Smooth muscle cell (in vitro differentiated cells): ENCODE results near the gene KLHL3. TPM values are rescaled to one million over a fixed set of nuclear protein-coding genes. Genes with fewer than 3 reads are reported as not detected.

Experiments
- DNase-seq: peaks from one replicate; lab custom pipeline; 2025; ENCODE audit not compliant: unreplicated experiment; lab: John Stamatoyannopoulos, UW
- H2AFZ ChIP-seq: fragments of 200-600 bp; sonication (generic); 2 replicates; pipeline ENCODE4 v1.6.0; 2016; ENCODE audit warnings: antibody characterized with exemption, low read depth, mild to moderate bottlenecking
- H3F3A ChIP-seq: fragments of 200-600 bp; sonication (generic); 2 replicates; pipeline ENCODE4 v1.6.0; 2017; ENCODE audit warnings: antibody characterized with exemption, low read depth
- H3K27ac ChIP-seq: fragments of 200-600 bp; sonication (generic); 2 replicates; pipeline ENCODE4 v1.5.1; 2016; ENCODE audit warnings: low read depth, mild to moderate bottlenecking
- H3K27me3 ChIP-seq: fragments of 200-600 bp; sonication (generic); 2 replicates; pipeline ENCODE4 v1.6.1; 2016; ENCODE audit warnings: low read depth, mild to moderate bottlenecking
- H3K36me3 ChIP-seq: fragments of 200-600 bp; sonication (generic); 2 replicates; pipeline ENCODE4 v1.5.1; 2016; ENCODE audit warnings: low read depth
- H3K4me1 ChIP-seq: fragments of 200-600 bp; sonication (generic); 2 replicates; pipeline ENCODE4 v1.5.1; 2016; ENCODE audit warnings: low read depth
- H3K4me2 ChIP-seq: fragments of 200-600 bp; sonication (generic); 2 replicates; pipeline ENCODE4 v1.6.0; 2016; ENCODE audit warnings: mild to moderate bottlenecking
- H3K4me3 ChIP-seq: fragments of 200-600 bp; sonication (generic); 2 replicates; pipeline ENCODE4 v1.5.1; 2016; ENCODE audit warnings: mild to moderate bottlenecking
- H3K79me2 ChIP-seq: fragments of 200-600 bp; sonication (generic); 2 replicates; pipeline ENCODE4 v1.6.0; 2016; ENCODE audit warnings: low read depth, mild to moderate bottlenecking
- H3K9ac ChIP-seq: fragments of 200-600 bp; sonication (generic); 2 replicates; pipeline ENCODE4 v1.6.0; 2016; ENCODE audit warnings: low read depth
- H3K9me3 ChIP-seq: fragments of 200-600 bp; sonication (generic); replicated peaks from 2 replicates; pipeline ENCODE4 v1.5.1; 2016; ENCODE audit warnings: low read depth
- H4K20me1 ChIP-seq: fragments of 200-600 bp; sonication (generic); 2 replicates; pipeline ENCODE4 v1.6.0; 2016; ENCODE audit warnings: low read depth
- WGBS: methylation state at CpG from one replicate; pipeline ENCODE4 v1.1.7; 2016; ENCODE audit warnings: low lambda C conversion rate; 5-methylcytosine and 5-hydroxymethylcytosine counted together
- polyA plus RNA-seq: library from polyadenylated mRNA; unstranded; fragments of >200 nt; fragmentation: Nextera tagmentation; extraction: Ambion mirVana; gene quantifications from 2 replicates; pipeline ENCODE4 v1.2.1, GENCODE V29; 2016
- total RNA-seq: library from RNA; depleted of rRNA; stranded (reverse); fragments of >200 nt; gene quantifications from 2 replicates; pipeline ENCODE4 v1.2.3, GENCODE V29; 2014
- TF ChIP-seq, protein P1 (sequence below): fragments of 200-600 bp; sonication (generic); IDR thresholded peaks from 2 replicates; pipeline ENCODE4 v1.5.1; 2017; ENCODE audit warnings: borderline replicate concordance, mild to moderate bottlenecking, antibody characterized with exemption; ENCODE audit not compliant: insufficient read depth, poor library complexity, severe bottlenecking

Gene KLHL3
- total and polyA plus RNA-seq, 2 experiments from 2014 or later, result 3.6 to 9.1 TPM

DNA sequence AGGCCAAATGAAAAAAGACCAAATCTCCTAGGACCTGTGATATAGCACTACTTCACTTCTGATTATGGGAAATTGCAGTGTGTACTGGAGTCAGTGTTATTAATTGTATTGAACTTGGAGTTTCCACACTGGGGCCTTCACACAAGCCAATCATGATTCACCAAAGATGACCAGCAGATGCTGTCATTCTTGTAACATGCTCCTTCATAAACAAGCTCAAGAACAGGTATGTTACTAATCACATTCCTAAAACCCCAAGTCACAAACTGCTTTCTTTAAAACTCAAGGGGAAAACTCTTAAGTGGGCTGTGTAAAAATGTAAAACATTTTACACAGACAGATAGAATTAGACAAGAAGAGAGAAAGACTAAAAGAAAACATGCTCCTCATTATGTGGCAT is 5.6 kb downstream of the KLHL3 start:
- Histone ChIP-seq H3K4me1 (peaks cover 13% of the 10 kb centered on the region), H2AFZ (no peak overlapping the region), H3K4me3 (no peak overlapping the region), H3K27ac (peak overlapping the region; percentile 43), H3K27me3 (no peaks in the 10 kb centered on the region), H3F3A (no peaks in the 10 kb centered on the region), H3K79me2 (no peaks in the 10 kb centered on the region), H3K9ac (no peak overlapping the region), H3K9me3 (no peaks in the 10 kb centered on the region), H3K4me2 (no peak overlapping the region), H3K36me3 (no peaks in the 10 kb centered on the region), H4K20me1 (no peaks in the 10 kb centered on the region)
- TF ChIP-seq, protein P1, sequence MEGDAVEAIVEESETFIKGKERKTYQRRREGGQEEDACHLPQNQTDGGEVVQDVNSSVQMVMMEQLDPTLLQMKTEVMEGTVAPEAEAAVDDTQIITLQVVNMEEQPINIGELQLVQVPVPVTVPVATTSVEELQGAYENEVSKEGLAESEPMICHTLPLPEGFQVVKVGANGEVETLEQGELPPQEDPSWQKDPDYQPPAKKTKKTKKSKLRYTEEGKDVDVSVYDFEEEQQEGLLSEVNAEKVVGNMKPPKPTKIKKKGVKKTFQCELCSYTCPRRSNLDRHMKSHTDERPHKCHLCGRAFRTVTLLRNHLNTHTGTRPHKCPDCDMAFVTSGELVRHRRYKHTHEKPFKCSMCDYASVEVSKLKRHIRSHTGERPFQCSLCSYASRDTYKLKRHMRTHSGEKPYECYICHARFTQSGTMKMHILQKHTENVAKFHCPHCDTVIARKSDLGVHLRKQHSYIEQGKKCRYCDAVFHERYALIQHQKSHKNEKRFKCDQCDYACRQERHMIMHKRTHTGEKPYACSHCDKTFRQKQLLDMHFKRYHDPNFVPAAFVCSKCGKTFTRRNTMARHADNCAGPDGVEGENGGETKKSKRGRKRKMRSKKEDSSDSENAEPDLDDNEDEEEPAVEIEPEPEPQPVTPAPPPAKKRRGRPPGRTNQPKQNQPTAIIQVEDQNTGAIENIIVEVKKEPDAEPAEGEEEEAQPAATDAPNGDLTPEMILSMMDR, result no peak
- no peak for DNase-seq

DNA sequence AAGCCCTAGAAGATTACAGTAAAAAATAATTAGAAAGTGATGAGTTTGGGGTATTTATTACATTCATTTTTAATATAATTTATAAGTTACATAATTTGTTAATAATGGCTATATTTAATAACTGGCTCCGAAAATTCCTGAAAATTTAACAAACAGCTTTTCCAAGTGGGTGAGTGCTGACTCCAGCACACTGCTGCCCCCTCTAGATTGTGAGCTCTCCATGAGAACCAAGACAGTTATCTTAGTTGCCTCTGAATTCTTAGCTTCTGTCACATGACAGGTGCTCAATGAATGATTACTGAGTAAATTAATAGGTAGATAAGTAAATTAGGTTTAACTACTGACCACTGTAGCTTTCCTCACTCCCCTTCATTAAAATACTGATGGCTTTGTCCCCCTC is 7.8 kb downstream of the KLHL3 start:
- no peaks in the 10 kb centered on the region for H3F3A ChIP-seq
- no peak overlapping the region for H2AFZ ChIP-seq
- H3K79me2 ChIP-seq, result no peaks in the 10 kb centered on the region
- no peak for DNase-seq
- H3K9ac ChIP-seq, result no peak overlapping the region
- no peak overlapping the region for H3K27ac ChIP-seq
- H3K36me3 ChIP-seq, result no peaks in the 10 kb centered on the region
- no peak overlapping the region for H3K4me2 ChIP-seq
- H4K20me1 ChIP-seq, result no peaks in the 10 kb centered on the region
- H3K4me3 ChIP-seq, result no peak overlapping the region
- no peaks in the 10 kb centered on the region for H3K27me3 ChIP-seq
- 84% methylated on average over 1 of the region's 1 CpG for WGBS
- no peaks in the 10 kb centered on the region for H3K9me3 ChIP-seq
- TF ChIP-seq, protein P1, result peak; percentile 6
- H3K4me1 ChIP-seq, result no peaks in the 10 kb centered on the region

DNA sequence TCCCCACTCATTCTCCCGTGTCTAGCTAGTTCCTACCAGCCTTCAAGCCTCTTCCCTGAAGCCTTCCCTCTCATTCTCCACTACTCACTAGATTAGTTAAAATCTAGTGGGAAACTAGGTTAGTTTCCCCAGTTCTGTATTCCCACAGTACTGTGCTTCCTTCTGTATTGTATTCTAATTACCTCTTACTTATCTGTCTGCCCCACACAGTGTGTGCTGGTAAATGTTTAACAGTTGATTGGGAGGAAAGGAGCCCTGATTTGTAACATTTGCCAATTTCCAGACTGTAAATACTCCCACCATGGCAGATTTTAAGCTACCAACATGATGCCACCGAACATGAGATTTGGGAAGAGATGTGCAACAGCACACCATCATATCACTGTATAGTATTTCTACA is 8.3 kb downstream of the KLHL3 start:
- TF ChIP-seq, protein P1, result no peak

DNA sequence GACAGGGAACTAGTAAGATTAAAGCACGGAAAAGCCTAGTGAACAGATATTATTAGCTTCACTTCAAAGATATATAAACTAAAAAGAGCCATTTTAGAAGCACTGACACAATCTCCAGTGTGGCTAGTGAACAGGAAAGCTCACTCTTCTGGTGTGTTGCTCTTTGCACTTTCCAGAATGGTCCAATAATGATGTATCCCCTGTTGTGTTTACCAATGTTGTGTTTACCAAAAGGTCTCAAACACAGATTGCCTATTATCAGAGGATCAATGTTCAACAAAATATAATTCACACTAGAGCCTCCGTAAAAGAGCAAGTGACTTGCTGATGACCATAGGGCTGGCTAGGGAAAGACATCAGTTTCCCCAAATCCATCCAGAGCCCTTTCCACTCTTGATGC is 11.6 kb downstream of the KLHL3 start:
- no peak overlapping the region for H2AFZ ChIP-seq
- H3K9me3 ChIP-seq, result no peaks in the 10 kb centered on the region
- H3K4me1 ChIP-seq, result no peaks in the 10 kb centered on the region
- H3K79me2 ChIP-seq, result no peaks in the 10 kb centered on the region
- no peaks in the 10 kb centered on the region for H4K20me1 ChIP-seq
- H3K36me3 ChIP-seq, result no peaks in the 10 kb centered on the region
- TF ChIP-seq, protein P1, result no peak
- 90% methylated on average over 2 of the region's 2 CpGs for WGBS
- H3K27me3 ChIP-seq, result no peaks in the 10 kb centered on the region
- H3K4me3 ChIP-seq, result no peak overlapping the region
- no peak overlapping the region for H3K9ac ChIP-seq
- no peak overlapping the region for H3K4me2 ChIP-seq
- no peak overlapping the region for H3K27ac ChIP-seq
- H3F3A ChIP-seq, result no peaks in the 10 kb centered on the region
- DNase-seq, result no peak

More for the DNA sequence above, 8.3 kb downstream of the KLHL3 start:
- Histone ChIP-seq H3K9ac (no peak overlapping the region), H3K27me3 (no peaks in the 10 kb centered on the region), H2AFZ (no peak overlapping the region), H3K36me3 (no peaks in the 10 kb centered on the region), H3K4me3 (no peak overlapping the region), H3K9me3 (no peaks in the 10 kb centered on the region), H3K79me2 (no peaks in the 10 kb centered on the region), H3K4me2 (no peak overlapping the region), H4K20me1 (no peaks in the 10 kb centered on the region), H3K27ac (no peak overlapping the region), H3K4me1 (no peaks in the 10 kb centered on the region), H3F3A (no peaks in the 10 kb centered on the region)
- DNase-seq, result no peak
- 94% methylated on average over 2 of the region's 2 CpGs for WGBS
